OCI-LY1 (cell line): ENCODE results near the gene TMEM127.

Experiments
- CTCF ChIP-seq: fragments of 200-600 bp; sonication (generic), shearing (Covaris generic); IDR thresholded peaks from 2 replicates; pipeline ENCODE4 v1.5.1; 2017; ENCODE audit warnings: mild to moderate bottlenecking, antibody characterized with exemption, low read length, moderate library complexity, mixed read lengths
- EZH2 ChIP-seq: fragments of 200-600 bp; sonication (generic), shearing (Covaris generic); IDR thresholded peaks from 2 replicates; pipeline ENCODE4 v1.8.0; 2017; ENCODE audit warnings: borderline replicate concordance, mixed run types, mild to moderate bottlenecking, antibody characterized with exemption, low read length, moderate library complexity, mixed read lengths

- TF ChIP-seq CTCF: no peak
- TF ChIP-seq EZH2: no peak
Measured at GRCh38 chr2:96258166-96259022, 7.4 kb downstream of the TMEM127 start.
